Muscle layer of colon (tissue), 2 donors: Measurements from ENCODE around the gene BRIX1.
A peak's percentile ranks its signal among the peaks of the same experiment; 100 is the strongest.

Experiments used
- H3K27ac ChIP-seq: one replicate; pipeline ENCODE4 v1.7.0; 2013; ENCODE audit warnings: low read depth, mild to moderate bottlenecking, low read length, moderate library complexity
- H3K27me3 ChIP-seq, 2 donors: one replicate each; pipeline ENCODE4 v1.7.0; 2013; ENCODE audit warnings: low read length in 2 of 2, mild to moderate bottlenecking in 2 of 2; ENCODE audit not compliant: insufficient read depth in 2 of 2, control insufficient read depth in 1 of 2
- H3K36me3 ChIP-seq: one replicate; pipeline ENCODE4 v1.7.0; 2013; ENCODE audit warnings: mild to moderate bottlenecking, low read length; ENCODE audit not compliant: insufficient read depth
- H3K4me1 ChIP-seq: one replicate; pipeline ENCODE4 v1.7.0; 2013; ENCODE audit warnings: mild to moderate bottlenecking, low read length; ENCODE audit not compliant: insufficient read depth
- H3K4me3 ChIP-seq, 2 donors: one replicate each; pipeline ENCODE4 v1.7.0; 2013; ENCODE audit warnings: low read length in 2 of 2, low read depth in 1 of 2, mild to moderate bottlenecking in 1 of 2, moderate library complexity in 1 of 2
- H3K9ac ChIP-seq: one replicate; pipeline ENCODE4 v1.7.0; 2013; ENCODE audit warnings: low read length
- H3K9me3 ChIP-seq: one replicate; pipeline ENCODE4 v1.7.0; 2013; ENCODE audit warnings: mild to moderate bottlenecking, low read length
- donor health status: abdominal sarcoma.
- donor health status: Adenocarcinoma of cecum.

The BRIX1 gene

DNA sequence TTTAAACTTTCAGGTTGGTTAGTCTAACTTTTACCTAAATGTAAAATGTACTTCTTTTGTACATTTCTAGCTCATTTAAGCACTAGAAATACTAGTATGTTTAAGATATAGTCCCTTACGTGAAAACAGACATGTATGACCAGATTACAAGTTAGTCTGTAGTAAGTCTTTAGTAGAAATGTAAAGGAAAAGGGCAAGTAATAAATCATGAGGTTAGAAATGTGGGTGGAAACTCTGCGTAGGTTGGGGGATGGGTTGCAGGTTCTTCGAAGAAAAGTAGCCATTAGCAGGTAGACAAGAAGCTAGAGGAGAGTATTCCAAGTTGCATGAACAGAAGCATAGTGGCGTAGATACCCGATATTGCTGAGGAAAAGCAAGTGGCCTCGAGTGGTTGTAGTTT, 23.1 kb upstream of the BRIX1 start:
- H3K4me3 ChIP-seq: no peak overlapping the region
- H3K27ac ChIP-seq: no peak overlapping the region
- H3K9me3 ChIP-seq: no peaks in the 10 kb centered on the region
- no peaks in the 10 kb centered on the region for H3K36me3 ChIP-seq
- no peaks in the 10 kb centered on the region for H3K27me3 ChIP-seq
- no peak overlapping the region for H3K9ac ChIP-seq
- no peaks in the 10 kb centered on the region for H3K4me1 ChIP-seq

DNA sequence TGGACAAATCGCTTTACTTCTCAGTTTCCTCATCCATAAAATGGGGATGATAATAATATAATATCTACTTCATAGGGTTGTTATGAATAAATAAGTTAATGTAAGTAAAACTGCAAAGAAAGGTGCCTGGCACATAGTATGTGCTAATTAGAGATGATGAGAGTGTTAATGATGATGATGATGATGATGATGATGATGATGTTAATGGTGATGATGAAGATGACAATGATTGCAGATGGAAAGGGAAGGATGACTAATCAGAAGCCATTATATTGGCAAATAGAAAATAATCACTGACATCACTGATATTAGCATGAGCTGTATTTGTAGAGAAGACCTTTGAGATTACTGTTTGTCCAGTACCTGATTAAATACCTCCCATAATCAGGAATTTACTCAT, 20.8 kb upstream of the BRIX1 start:
- Histone ChIP-seq H3K36me3 (no peaks in the 10 kb centered on the region), H3K9ac (no peak overlapping the region), H3K4me3 (no peak overlapping the region), H3K9me3 (no peaks in the 10 kb centered on the region), H3K27ac (no peak overlapping the region), H3K27me3 (no peaks in the 10 kb centered on the region), H3K4me1 (no peaks in the 10 kb centered on the region)

GRCh38 chr5:34895641-34896419, 19.7 kb upstream of the BRIX1 start:
- H3K9me3 ChIP-seq: no peaks in the 10 kb centered on the region
- no peaks in the 10 kb centered on the region for H3K4me1 ChIP-seq
- H3K4me3 ChIP-seq: no peak overlapping the region
- no peak overlapping the region for H3K27ac ChIP-seq
- H3K9ac ChIP-seq: no peak overlapping the region
- no peaks in the 10 kb centered on the region for H3K27me3 ChIP-seq
- H3K36me3 ChIP-seq: no peaks in the 10 kb centered on the region

GRCh38 chr5:34897646-34898045, 17.9 kb upstream of the BRIX1 start:
- Histone ChIP-seq H3K9me3 (no peaks in the 10 kb centered on the region), H3K36me3 (no peaks in the 10 kb centered on the region), H3K4me1 (no peaks in the 10 kb centered on the region), H3K9ac (no peak overlapping the region), H3K27me3 (no peaks in the 10 kb centered on the region), H3K27ac (no peak overlapping the region), H3K4me3 (no peak overlapping the region)

DNA sequence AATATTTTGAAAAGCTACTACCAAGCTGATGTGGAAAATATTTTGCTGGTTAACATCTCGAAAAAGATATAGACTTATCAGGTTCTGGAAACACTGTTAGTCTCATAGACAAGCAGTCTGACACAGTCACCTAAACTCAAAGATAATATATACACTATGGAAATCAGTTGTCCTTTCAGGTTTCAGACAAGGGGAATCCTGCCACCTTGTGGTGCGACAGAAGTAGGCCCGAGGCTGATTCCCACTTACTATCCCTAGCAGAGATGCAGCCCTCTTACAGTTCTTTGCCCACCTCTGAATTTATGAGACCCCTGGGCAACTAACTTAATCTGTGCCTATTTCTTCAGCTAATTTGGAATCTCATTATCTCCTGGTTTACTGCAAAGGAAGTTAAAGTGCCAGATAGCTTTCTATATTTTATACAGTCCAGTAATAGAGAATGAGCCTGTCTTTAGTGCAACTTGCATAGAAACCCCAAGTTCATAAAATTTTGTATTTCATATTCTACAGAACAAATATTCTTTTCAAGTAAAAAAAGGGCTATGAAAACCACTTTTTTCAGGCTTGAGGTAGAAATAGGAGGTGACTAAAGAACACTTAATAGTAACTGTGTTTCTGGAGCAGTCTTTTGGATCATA, 17.1 kb upstream of the BRIX1 start:
- H3K4me1 ChIP-seq: no peaks in the 10 kb centered on the region
- H3K27ac ChIP-seq: no peak overlapping the region
- no peaks in the 10 kb centered on the region for H3K27me3 ChIP-seq
- H3K9ac ChIP-seq: no peak overlapping the region
- no peaks in the 10 kb centered on the region for H3K9me3 ChIP-seq
- H3K4me3 ChIP-seq: no peak overlapping the region
- no peaks in the 10 kb centered on the region for H3K36me3 ChIP-seq

DNA sequence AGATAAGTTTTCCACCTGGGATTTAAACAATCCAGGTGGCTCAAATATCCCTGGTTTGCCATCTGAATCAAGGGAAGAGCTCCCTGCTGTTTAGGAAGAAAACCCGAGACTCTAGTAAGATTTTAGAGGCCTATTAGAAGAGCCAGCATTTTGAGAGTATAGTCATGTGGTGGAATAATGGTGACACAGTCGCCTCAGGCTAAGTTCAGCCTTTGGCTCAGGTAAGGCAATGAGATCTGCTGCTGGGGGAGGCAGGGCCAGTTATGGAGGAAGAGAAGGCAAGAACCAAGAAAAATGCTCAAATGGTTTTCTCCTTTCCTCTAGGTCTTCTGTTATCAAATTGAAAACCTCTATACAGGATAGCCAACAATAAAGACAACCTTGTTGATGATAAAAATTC, 16.4 kb upstream of the BRIX1 start:
- H3K36me3 ChIP-seq: no peaks in the 10 kb centered on the region
- H3K9ac ChIP-seq: no peak overlapping the region
- H3K4me3 ChIP-seq: no peak overlapping the region
- H3K9me3 ChIP-seq: no peaks in the 10 kb centered on the region
- H3K4me1 ChIP-seq: no peaks in the 10 kb centered on the region
- no peak overlapping the region for H3K27ac ChIP-seq
- no peaks in the 10 kb centered on the region for H3K27me3 ChIP-seq

GRCh38 chr5:34900652-34901051, 14.9 kb upstream of the BRIX1 start:
- Histone ChIP-seq H3K27me3 (no peaks in the 10 kb centered on the region), H3K4me3 (no peak overlapping the region), H3K27ac (no peak overlapping the region), H3K9me3 (no peaks in the 10 kb centered on the region), H3K36me3 (no peaks in the 10 kb centered on the region), H3K4me1 (no peaks in the 10 kb centered on the region), H3K9ac (no peak overlapping the region)

DNA sequence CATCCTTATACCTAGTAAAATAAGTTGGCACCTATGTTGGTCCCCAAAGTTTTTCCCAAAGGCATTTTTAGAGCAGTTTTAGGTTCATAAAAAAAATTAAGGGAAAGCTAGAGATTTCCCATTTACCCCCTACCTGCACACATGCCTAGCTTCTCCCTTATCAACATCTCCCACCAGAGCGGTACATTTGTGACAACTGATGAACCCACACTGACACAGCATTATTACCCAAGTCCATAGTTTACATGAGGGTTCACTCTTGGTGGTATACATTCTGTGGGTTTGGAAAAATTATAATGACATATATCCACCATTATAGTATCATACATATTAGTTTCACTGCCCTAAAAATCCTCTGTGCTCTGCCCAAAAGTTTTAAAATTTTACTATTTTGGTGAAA, 12.3 kb upstream of the BRIX1 start:
- no peak overlapping the region for H3K9ac ChIP-seq
- H3K27ac ChIP-seq: no peak overlapping the region
- H3K9me3 ChIP-seq: no peaks in the 10 kb centered on the region
- H3K4me3 ChIP-seq: no peak overlapping the region
- peaks cover 7% of the 10 kb centered on the region for H3K36me3 ChIP-seq
- no peaks in the 10 kb centered on the region for H3K27me3 ChIP-seq
- H3K4me1 ChIP-seq: no peaks in the 10 kb centered on the region

DNA sequence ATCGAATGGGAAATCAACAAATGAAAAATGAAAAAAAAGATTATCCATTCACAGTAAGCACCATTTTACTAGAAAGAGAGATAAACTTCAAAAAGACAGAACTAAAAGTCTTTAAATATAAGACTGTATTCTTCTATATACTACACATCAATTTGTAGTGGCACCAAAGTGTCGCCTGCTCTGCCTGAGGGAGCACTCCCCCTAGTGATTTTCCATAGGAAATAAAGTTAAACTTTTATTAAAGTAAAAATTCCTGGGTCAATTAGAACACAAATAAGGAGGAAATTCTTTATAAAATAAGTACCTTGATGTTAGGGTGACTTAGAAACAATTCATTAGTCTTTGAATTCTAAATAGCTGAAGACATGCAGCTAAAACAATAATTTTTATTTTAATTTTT, 9.9 kb upstream of the BRIX1 start:
- H3K9me3 ChIP-seq: no peaks in the 10 kb centered on the region
- H3K27ac ChIP-seq: no peak overlapping the region
- peaks cover 15% of the 10 kb centered on the region for H3K36me3 ChIP-seq
- H3K4me1 ChIP-seq: no peaks in the 10 kb centered on the region
- H3K27me3 ChIP-seq: no peaks in the 10 kb centered on the region
- H3K9ac ChIP-seq: no peak overlapping the region
- H3K4me3 ChIP-seq: no peak overlapping the region

DNA sequence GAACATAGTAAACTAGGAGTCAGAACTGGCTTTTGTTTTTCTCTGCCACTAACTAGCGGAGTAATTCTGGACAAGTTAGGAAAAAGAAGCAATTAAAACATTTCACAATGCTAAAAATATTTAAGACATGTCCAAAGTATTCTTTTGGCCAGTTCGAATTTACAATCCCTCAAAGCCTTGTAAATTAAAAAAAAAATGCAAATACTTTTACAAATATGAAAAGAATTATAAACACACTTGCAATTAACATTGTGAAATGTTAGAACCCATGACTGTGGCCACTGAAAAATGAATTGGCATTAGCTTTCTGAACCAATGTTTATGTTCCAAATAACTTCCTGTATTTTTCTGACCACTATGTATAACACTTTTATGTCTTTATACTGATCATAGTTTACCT, 2.4 kb upstream of the BRIX1 start:
- no peak overlapping the region for H3K27ac ChIP-seq

GRCh38 chr5:34914671-34915138, 806 bp upstream of the BRIX1 start:
- H3K4me1 ChIP-seq: peaks cover 26% of the 10 kb centered on the region
- H3K4me3 ChIP-seq: peak overlapping the region; percentile 72 to 76
- H3K9me3 ChIP-seq: no peaks in the 10 kb centered on the region
- H3K27ac ChIP-seq: peak overlapping the region; percentile 80
- peak overlapping the region; percentile 86 for H3K9ac ChIP-seq
- H3K36me3 ChIP-seq: peaks cover 17% of the 10 kb centered on the region
- no peaks in the 10 kb centered on the region for H3K27me3 ChIP-seq

More for the DNA sequence above, 2.4 kb upstream of the BRIX1 start:
- Histone ChIP-seq H3K36me3 (peaks cover 27% of the 10 kb centered on the region), H3K9ac (no peak overlapping the region), H3K9me3 (no peaks in the 10 kb centered on the region), H3K4me3 (no peak overlapping the region), H3K4me1 (peaks cover 26% of the 10 kb centered on the region), H3K27me3 (no peaks in the 10 kb centered on the region)

DNA sequence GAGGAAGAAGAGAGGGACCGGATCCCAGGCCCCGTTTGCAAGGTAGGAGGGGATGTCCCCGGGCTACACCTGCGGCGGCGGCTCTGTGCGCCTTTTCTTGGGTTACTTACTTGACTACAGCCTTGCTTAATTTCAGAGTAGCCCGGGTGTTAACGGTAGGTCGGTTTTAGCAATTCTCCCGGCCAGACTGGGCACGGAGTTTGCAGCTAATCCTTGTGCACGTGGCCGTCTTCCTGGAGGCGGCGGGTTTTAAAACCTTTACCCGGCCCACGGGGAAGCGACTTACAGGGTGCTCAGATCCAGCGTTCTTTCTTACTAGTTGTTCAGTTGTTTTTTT, 313 bp downstream of the BRIX1 start:
- Histone ChIP-seq H3K4me3 (peak overlapping the region; percentile 72 to 76), H3K9ac (peak overlapping the region; percentile 58), H3K36me3 (peaks cover 21% of the 10 kb centered on the region), H3K4me1 (peaks cover 26% of the 10 kb centered on the region), H3K9me3 (no peaks in the 10 kb centered on the region), H3K27me3 (no peaks in the 10 kb centered on the region), H3K27ac (peak overlapping the region; percentile 80)
